Activated naive CD4-positive, alpha-beta T cell treated with anti-CD3 and anti-CD28 coated beads for 36 hours (primary cell): ENCODE measurements around the gene SERPINB13. TPM values are rescaled to one million over a fixed set of nuclear protein-coding genes. Genes with fewer than 3 reads are reported as not detected.

Experiments used
- CTCF ChIA-PET: fragments of 350-600 bp; sonication (Branson Sonifier 250); formaldehyde crosslinking; loops from one replicate; lab custom pipeline; 2021; ENCODE audit warnings: antibody characterized with exemption; lab: Charles Lee
- DNase-seq: peaks from one replicate; pipeline ENCODE4 v3.0.0-alpha.2; 2020
- H3K27ac Mint-ChIP-seq: one replicate; pipeline ENCODE4 v1.8.0; 2021; ENCODE audit warnings: mild to moderate bottlenecking, mixed read lengths
- H3K27me3 Mint-ChIP-seq: one replicate; pipeline ENCODE4 v1.8.0; 2021; ENCODE audit warnings: low read depth, mixed read lengths
- H3K36me3 Mint-ChIP-seq: one replicate; pipeline ENCODE4 v1.8.0; 2021; ENCODE audit warnings: low read depth, mixed read lengths
- H3K4me1 Mint-ChIP-seq: one replicate; pipeline ENCODE4 v1.8.0; 2021; ENCODE audit warnings: low read depth, mixed read lengths
- H3K4me3 Mint-ChIP-seq: one replicate; pipeline ENCODE4 v1.8.0; 2021; ENCODE audit warnings: mild to moderate bottlenecking, moderate library complexity, mixed read lengths
- H3K9me3 Mint-ChIP-seq: one replicate; pipeline ENCODE4 v1.8.0; 2021; ENCODE audit warnings: mixed read lengths
- intact Hi-C: fragments of 100-400 bp; cut with micrococcal nuclease; formaldehyde crosslinking; loops from one replicate; pipeline ENCODE4 v1.15.1; 2023
- total RNA-seq, 2 experiments: library from RNA; stranded (reverse); gene quantifications; one replicate each; pipeline ENCODE4 v1.2.3, GENCODE V29; 2021

Gene SERPINB13
- not detected for total RNA-seq

DNA sequence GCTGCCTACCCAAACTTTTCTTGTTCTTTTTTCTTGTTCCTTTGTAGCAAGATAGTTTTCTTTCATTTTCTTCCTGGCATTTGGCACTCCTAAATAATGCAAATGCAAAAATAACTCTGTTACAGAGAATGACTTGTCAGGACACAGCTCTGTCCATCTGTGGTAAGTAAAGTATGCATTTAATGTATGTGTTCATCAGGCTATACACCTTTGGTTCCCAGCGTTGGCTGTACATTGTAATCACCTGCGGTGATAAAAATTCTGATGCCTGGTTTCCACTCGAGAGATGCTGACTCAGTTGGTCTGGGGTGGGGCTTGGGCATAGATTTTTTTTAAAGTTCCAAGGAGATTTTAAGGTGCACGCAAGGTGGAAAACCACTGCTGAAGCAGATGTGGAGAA lies at the start of gene SERPINB13:
Gene SERPINB13 (plus strand): TSS at position 378 of the 400 bp plus-strand sequence. CDS start 1,325 bp downstream, outside the sequence.
- CTCF ChIA-PET: no interaction called here
- H3K4me1 Mint-ChIP-seq: no peaks in the 10 kb centered on the region
- intact Hi-C loops: no loop called here
- H3K27ac Mint-ChIP-seq: no peak within 1 kb of the TSS
- H3K27me3 Mint-ChIP-seq: no peaks in the 10 kb centered on the region
- no peaks in the 10 kb centered on the region for H3K9me3 Mint-ChIP-seq
- DNase-seq: no peak
- H3K4me3 Mint-ChIP-seq: no peak within 1 kb of the TSS
- H3K36me3 Mint-ChIP-seq: no peaks in the 10 kb centered on the region

GRCh38 chr18:63539904-63540510 lies 47.1 kb upstream of the SERPINB13 start:
- H3K4me3 Mint-ChIP-seq: no peak overlapping the region
- H3K36me3 Mint-ChIP-seq: no peaks in the 10 kb centered on the region
- intact Hi-C loops: no loop called here
- H3K27ac Mint-ChIP-seq: no peak overlapping the region
- no peaks in the 10 kb centered on the region for H3K9me3 Mint-ChIP-seq
- no peaks in the 10 kb centered on the region for H3K4me1 Mint-ChIP-seq
- CTCF ChIA-PET: no interaction called here
- no peak for DNase-seq
- peaks cover 9% of the 10 kb centered on the region for H3K27me3 Mint-ChIP-seq

DNA sequence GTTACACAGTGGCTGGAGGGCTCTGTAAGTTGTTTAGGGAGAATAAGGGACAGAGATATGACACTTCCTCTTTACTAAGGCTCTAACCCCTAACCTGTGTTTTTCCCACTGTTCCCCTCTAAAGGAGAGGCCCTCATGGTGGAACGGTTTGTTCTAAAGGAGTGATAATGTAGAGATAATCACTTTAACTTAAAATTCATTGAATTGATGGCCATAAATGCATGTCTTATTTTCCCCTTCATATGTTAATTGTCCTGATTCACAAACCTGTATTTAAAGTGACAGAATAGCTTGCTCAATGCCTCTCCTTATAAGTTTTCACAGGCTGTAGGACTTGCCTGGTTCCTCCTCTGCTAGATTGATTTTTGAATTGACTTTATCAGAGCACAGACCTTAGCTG lies 45.1 kb upstream of the SERPINB13 start, which contains the start of gene SERPINB12:
Gene SERPINB12 (plus strand): TSS at position 301 of the 400 bp plus-strand sequence. CDS start 13,791 bp downstream, outside the sequence.
- no peak within 1 kb of the TSS for H3K4me3 Mint-ChIP-seq
- no peaks in the 10 kb centered on the region for H3K36me3 Mint-ChIP-seq
- intact Hi-C loops: no loop called here
- no peaks in the 10 kb centered on the region for H3K9me3 Mint-ChIP-seq
- peaks cover 12% of the 10 kb centered on the region for H3K27me3 Mint-ChIP-seq
- H3K27ac Mint-ChIP-seq: no peak within 1 kb of the TSS
- H3K4me1 Mint-ChIP-seq: no peaks in the 10 kb centered on the region
- CTCF ChIA-PET: no interaction called here
- no peak for DNase-seq

- DNase-seq: no peak
- H3K9me3 Mint-ChIP-seq: no peaks in the 10 kb centered on the region
- intact Hi-C loops: no loop called here
- no peaks in the 10 kb centered on the region for H3K36me3 Mint-ChIP-seq
- CTCF ChIA-PET: interaction anchor here (1.6 kb wide), 1 partner anchor 26 kb away, joined by 6 read pairs; no protein-coding TSS in a partner anchor
- no peak overlapping the region for H3K27ac Mint-ChIP-seq
- no peaks in the 10 kb centered on the region for H3K4me1 Mint-ChIP-seq
- peaks cover 12% of the 10 kb centered on the region for H3K27me3 Mint-ChIP-seq
- no peak overlapping the region for H3K4me3 Mint-ChIP-seq
Observed at GRCh38 chr18:63544017-63544416, 43.1 kb upstream of the SERPINB13 start.

DNA sequence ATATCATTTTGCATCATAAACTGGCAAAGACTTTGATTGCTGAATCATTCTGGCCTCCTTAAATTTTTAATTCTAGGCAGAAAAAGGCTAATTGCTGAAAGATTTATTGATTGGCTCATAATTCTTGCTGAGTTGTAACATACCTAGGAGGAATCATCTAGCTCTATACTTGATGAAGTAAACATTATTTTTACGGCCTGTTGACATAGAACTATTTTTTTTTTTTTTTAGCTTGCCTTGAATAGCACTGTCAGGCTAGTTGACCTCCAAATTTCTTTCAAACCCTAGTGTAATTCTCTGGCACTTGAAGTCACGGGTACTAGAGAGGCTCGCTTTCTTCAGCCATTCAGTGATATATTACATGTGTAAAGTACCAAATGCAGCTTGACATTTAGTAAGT lies 42.1 kb upstream of the SERPINB13 start:
- no peaks in the 10 kb centered on the region for H3K36me3 Mint-ChIP-seq
- no peak overlapping the region for H3K4me3 Mint-ChIP-seq
- H3K9me3 Mint-ChIP-seq: no peaks in the 10 kb centered on the region
- intact Hi-C loops: no loop called here
- no peaks in the 10 kb centered on the region for H3K4me1 Mint-ChIP-seq
- no peak overlapping the region for H3K27ac Mint-ChIP-seq
- CTCF ChIA-PET: interaction anchor here (1.6 kb wide), 1 partner anchor 27 kb away, joined by 6 read pairs; no protein-coding TSS in a partner anchor
- DNase-seq: no peak
- H3K27me3 Mint-ChIP-seq: peaks cover 6% of the 10 kb centered on the region

- Mint-ChIP-seq H3K27ac (no peak overlapping the region), H3K36me3 (no peaks in the 10 kb centered on the region), H3K4me1 (no peaks in the 10 kb centered on the region), H3K9me3 (no peaks in the 10 kb centered on the region), H3K27me3 (peaks cover 10% of the 10 kb centered on the region), H3K4me3 (no peak overlapping the region)
- CTCF ChIA-PET: interaction anchor here (1.2 to 1.5 kb wide), 3 partner anchors 28 to 445 kb away, joined by 3 to 9 read pairs (median 4); no protein-coding TSS in a partner anchor
- intact Hi-C loops: no loop called here
- DNase-seq: no peak
Observed at GRCh38 chr18:63550068-63550467, 37.1 kb upstream of the SERPINB13 start.

- no peak overlapping the region for H3K4me3 Mint-ChIP-seq
- H3K27me3 Mint-ChIP-seq: peaks cover 8% of the 10 kb centered on the region
- intact Hi-C loops: no loop called here
- no peak for DNase-seq
- CTCF ChIA-PET: no interaction called here
- no peak overlapping the region for H3K27ac Mint-ChIP-seq
- H3K4me1 Mint-ChIP-seq: no peaks in the 10 kb centered on the region
- H3K9me3 Mint-ChIP-seq: no peaks in the 10 kb centered on the region
- H3K36me3 Mint-ChIP-seq: no peaks in the 10 kb centered on the region
Observed at GRCh38 chr18:63551769-63552168, 35.4 kb upstream of the SERPINB13 start.

DNA sequence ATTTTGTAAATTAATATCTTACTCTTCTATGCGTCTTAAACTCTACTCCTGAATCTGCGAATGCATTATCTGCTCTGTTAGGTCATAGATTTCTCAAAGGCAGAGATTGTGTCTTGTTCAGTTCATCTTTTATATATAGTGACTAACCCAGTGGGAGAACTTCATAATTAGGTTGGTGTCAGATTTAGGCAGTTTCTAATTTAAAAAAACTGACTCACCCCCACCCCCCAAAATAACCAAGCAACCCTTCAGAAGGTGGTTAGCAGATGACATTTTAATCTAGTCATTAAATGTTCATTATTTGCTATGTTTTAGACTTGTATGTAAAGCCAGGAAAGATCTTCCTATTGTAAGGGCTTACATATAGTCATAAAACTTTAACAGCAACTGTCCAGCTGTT lies 34.6 kb upstream of the SERPINB13 start:
- no peaks in the 10 kb centered on the region for H3K36me3 Mint-ChIP-seq
- no peaks in the 10 kb centered on the region for H3K4me1 Mint-ChIP-seq
- no peak for DNase-seq
- intact Hi-C loops: no loop called here
- CTCF ChIA-PET: no interaction called here
- no peak overlapping the region for H3K4me3 Mint-ChIP-seq
- H3K27ac Mint-ChIP-seq: no peak overlapping the region
- H3K9me3 Mint-ChIP-seq: no peaks in the 10 kb centered on the region
- H3K27me3 Mint-ChIP-seq: peaks cover 8% of the 10 kb centered on the region

- Mint-ChIP-seq H3K27ac (no peak overlapping the region), H3K9me3 (no peaks in the 10 kb centered on the region), H3K4me1 (no peaks in the 10 kb centered on the region), H3K4me3 (no peak overlapping the region), H3K27me3 (peaks cover 8% of the 10 kb centered on the region), H3K36me3 (no peaks in the 10 kb centered on the region)
- intact Hi-C loops: no loop called here
- CTCF ChIA-PET: interaction anchor here (0.5 to 0.9 kb wide), 2 partner anchors 11 to 392 kb away, joined by 3 read pairs; no protein-coding TSS in a partner anchor
- no peak for DNase-seq
Observed at GRCh38 chr18:63553081-63553480, 34.1 kb upstream of the SERPINB13 start.

DNA sequence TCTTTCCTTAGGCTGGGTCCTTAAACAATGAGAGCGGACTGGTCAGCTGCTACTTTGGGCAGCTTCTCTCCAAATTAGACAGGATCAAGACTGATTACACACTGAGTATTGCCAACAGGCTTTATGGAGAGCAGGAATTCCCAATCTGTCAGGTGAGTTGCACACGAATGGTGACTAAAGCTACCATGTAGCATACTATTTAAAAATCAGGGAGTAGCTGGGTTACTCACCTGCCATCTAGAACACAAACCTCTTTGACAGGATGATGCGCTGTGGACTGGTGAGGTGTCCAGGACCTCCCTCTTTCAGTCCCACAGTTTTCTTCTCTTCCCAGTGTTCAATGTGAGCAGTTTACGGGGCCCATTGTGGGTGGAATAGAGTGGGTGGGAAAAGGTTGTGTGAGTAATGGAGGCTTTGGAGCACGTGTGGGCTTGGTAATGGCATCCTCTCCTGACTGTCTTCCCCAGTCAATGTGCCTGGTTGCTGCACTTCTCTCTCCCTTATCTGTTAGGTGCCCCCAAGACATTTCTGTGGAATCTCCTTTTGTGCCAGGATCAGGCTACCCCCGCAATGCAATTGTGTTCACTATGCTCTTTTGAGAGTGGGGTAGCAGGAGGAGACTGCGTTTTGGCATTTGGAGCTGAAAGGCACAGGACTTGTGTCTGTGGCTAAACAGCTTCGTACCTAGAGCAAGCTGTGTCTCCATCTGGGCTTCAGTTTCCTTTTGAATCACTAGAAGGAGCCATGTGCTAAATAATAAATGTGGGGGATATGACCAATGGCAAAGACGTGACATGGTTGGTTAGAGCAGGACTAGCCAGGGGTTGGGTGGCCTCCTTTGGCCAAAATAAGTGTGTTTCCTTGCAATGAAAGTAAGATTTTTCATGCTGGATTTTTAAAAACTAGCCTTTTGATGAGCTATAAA lies 27.3 kb upstream of the SERPINB13 start:
- no peak overlapping the region for H3K4me3 Mint-ChIP-seq
- no peak for DNase-seq
- H3K9me3 Mint-ChIP-seq: no peaks in the 10 kb centered on the region
- intact Hi-C loops: no loop called here
- H3K27ac Mint-ChIP-seq: no peak overlapping the region
- peaks cover 3% of the 10 kb centered on the region for H3K27me3 Mint-ChIP-seq
- CTCF ChIA-PET: interaction anchor here (1.2 to 1.3 kb wide), 2 partner anchors 11 to 41 kb away, joined by 3 to 5 read pairs; no protein-coding TSS in a partner anchor
- no peaks in the 10 kb centered on the region for H3K36me3 Mint-ChIP-seq
- H3K4me1 Mint-ChIP-seq: no peaks in the 10 kb centered on the region

- intact Hi-C loops: no loop called here
- H3K4me3 Mint-ChIP-seq: no peak overlapping the region
- peaks cover 6% of the 10 kb centered on the region for H3K27me3 Mint-ChIP-seq
- no peak overlapping the region for H3K27ac Mint-ChIP-seq
- H3K4me1 Mint-ChIP-seq: no peaks in the 10 kb centered on the region
- CTCF ChIA-PET: interaction anchor here (1.2 kb wide), 1 partner anchor 16 kb away, joined by 3 read pairs; no protein-coding TSS in a partner anchor
- DNase-seq: no peak
- H3K36me3 Mint-ChIP-seq: no peaks in the 10 kb centered on the region
- H3K9me3 Mint-ChIP-seq: no peaks in the 10 kb centered on the region
Observed at GRCh38 chr18:63562284-63562683, 24.9 kb upstream of the SERPINB13 start.

DNA sequence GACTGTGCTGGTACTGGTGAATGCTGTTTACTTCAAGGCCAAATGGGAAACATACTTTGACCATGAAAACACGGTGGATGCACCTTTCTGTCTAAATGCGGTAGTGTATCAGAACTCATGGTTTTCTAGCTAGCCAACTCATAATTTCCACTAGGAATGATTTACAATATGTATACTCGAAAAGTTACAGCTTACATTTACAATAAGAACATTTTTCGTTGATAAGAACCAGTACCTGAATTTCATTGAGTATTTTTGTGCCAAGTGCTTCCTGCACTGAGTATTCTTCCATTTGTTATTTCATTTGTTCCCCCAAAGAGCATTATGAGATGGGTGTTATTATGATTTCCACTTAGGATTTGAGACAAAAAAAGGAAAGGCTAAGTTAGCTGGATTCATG lies 23.1 kb upstream of the SERPINB13 start:
- intact Hi-C loops: no loop called here
- CTCF ChIA-PET: interaction anchor here (0.7 to 4.0 kb wide), 4 partner anchors 11 to 372 kb away, joined by 3 to 14 read pairs (median 5); no protein-coding TSS in a partner anchor
- no peak overlapping the region for H3K4me3 Mint-ChIP-seq
- no peak overlapping the region for H3K27ac Mint-ChIP-seq
- H3K9me3 Mint-ChIP-seq: no peaks in the 10 kb centered on the region
- no peaks in the 10 kb centered on the region for H3K4me1 Mint-ChIP-seq
- no peak for DNase-seq
- H3K36me3 Mint-ChIP-seq: no peaks in the 10 kb centered on the region
- peaks cover 15% of the 10 kb centered on the region for H3K27me3 Mint-ChIP-seq
